B cell (primary cell): ENCODE results near the gene DCAF7.

Experiments used
- CTCF ChIP-seq: fragments of 200-600 bp; IDR thresholded peaks from one replicate; pipeline ENCODE4 v1.8.0; 2022; ENCODE audit warnings: antibody characterized with exemption, mild to moderate bottlenecking
- EZH2 ChIP-seq: IDR thresholded peaks from 2 replicates; pipeline ENCODE4 v1.6.1; 2012; ENCODE audit warnings: borderline replicate concordance, low read depth, mild to moderate bottlenecking, moderate library complexity, low read length; ENCODE audit not compliant: insufficient read depth, poor library complexity, severe bottlenecking

GRCh38 chr17:63578027-63578768 lies 27.9 kb downstream of the DCAF7 start:
- TF ChIP-seq CTCF (no peak), EZH2 (no peak)
